NT2/D1 (cell line): ENCODE measurements around the gene OR5AU1.

ENCODE experiments used
- DNase-seq: peaks from one replicate; pipeline ENCODE4 v3.0.0-alpha.2; 2011; ENCODE audit warnings: low read depth, low spot score
- H3K27me3 ChIP-seq: 2 replicates; pipeline ENCODE4 v1.6.0; 2011; ENCODE audit warnings: mild to moderate bottlenecking; ENCODE audit not compliant: insufficient read length, insufficient read depth
- H3K36me3 ChIP-seq: 2 replicates; pipeline ENCODE4 v1.6.1; 2011; ENCODE audit warnings: mild to moderate bottlenecking, low read length, mixed read lengths; ENCODE audit not compliant: insufficient read depth, insufficient read length
- H3K4me1 ChIP-seq: 2 replicates; pipeline ENCODE4 v1.5.1; 2011; ENCODE audit not compliant: insufficient read depth, insufficient read length
- H3K4me3 ChIP-seq: 2 replicates; pipeline ENCODE4 v1.5.1; 2011; ENCODE audit warnings: low read depth; ENCODE audit not compliant: insufficient read length
- H3K9ac ChIP-seq: 2 replicates; pipeline ENCODE4 v1.6.0; 2011; ENCODE audit warnings: low read depth; ENCODE audit not compliant: insufficient read length
- H3K9me3 ChIP-seq: 2 replicates; pipeline ENCODE4 v1.5.1; 2011; ENCODE audit warnings: mild to moderate bottlenecking, low read length; ENCODE audit not compliant: insufficient read depth
- SUZ12 ChIP-seq: IDR thresholded peaks from 2 replicates; pipeline ENCODE4 v1.6.1; 2011; ENCODE audit not compliant: insufficient read length, insufficient read depth; ENCODE audit errors: extremely low read depth
- YY1 ChIP-seq: IDR thresholded peaks from 2 replicates; pipeline ENCODE4 v1.6.1; 2011; ENCODE audit not compliant: insufficient read length, insufficient read depth
- ZNF274 ChIP-seq: IDR thresholded peaks from 2 replicates; pipeline ENCODE4 v1.6.1; 2011; ENCODE audit warnings: mild to moderate bottlenecking, low read depth, low read length

Gene OR5AU1

DNA sequence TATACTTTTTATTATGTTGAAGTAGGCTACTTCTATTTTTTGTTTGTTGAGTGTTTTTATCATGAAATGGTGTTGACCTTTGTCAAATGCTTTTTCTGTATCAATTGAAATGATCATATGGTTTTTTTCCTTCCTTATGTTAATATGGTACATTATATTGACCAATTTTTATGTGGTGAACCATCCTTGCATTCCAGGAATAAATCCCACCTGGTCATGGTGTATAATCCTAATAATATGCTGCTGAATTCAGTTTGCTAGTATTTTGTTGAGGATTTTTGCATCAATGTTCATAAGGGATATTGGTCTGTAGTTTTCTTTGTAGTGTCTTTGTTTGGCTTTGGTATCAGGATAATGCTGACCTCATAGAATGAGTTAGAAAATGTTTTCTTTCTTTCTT is 10.4 kb downstream of the OR5AU1 start:
- no peaks in the 10 kb centered on the region for H3K27me3 ChIP-seq
- TF ChIP-seq SUZ12 (no peak), YY1 (no peak), ZNF274 (no peak)
- no peak for DNase-seq
- no peaks in the 10 kb centered on the region for H3K36me3 ChIP-seq
- no peak overlapping the region for H3K4me3 ChIP-seq
- H3K9ac ChIP-seq = no peak overlapping the region
- no peaks in the 10 kb centered on the region for H3K4me1 ChIP-seq
- peaks cover 10% of the 10 kb centered on the region; the same call in 1 of the 2 replicates for H3K9me3 ChIP-seq

- DNase-seq = no peak
- no peak overlapping the region for H3K9ac ChIP-seq
- no peak overlapping the region for H3K4me3 ChIP-seq
- no peaks in the 10 kb centered on the region for H3K27me3 ChIP-seq
- H3K4me1 ChIP-seq = no peaks in the 10 kb centered on the region
- TF ChIP-seq YY1 = no peak
- TF ChIP-seq SUZ12 = no peak
- TF ChIP-seq ZNF274 = no peak
- H3K9me3 ChIP-seq = peaks cover 10% of the 10 kb centered on the region; the same call in 1 of the 2 replicates
- no peaks in the 10 kb centered on the region for H3K36me3 ChIP-seq
These were observed 13.5 kb downstream of the OR5AU1 start for GRCh38 chr14:21142357-21142756.

GRCh38 chr14:21136024-21136423 is 19.8 kb downstream of the OR5AU1 start:
- Histone ChIP-seq H3K4me3 (no peak overlapping the region), H3K9ac (no peak overlapping the region), H3K27me3 (no peaks in the 10 kb centered on the region), H3K36me3 (no peaks in the 10 kb centered on the region), H3K4me1 (no peaks in the 10 kb centered on the region), H3K9me3 (no peaks in the 10 kb centered on the region)
- TF ChIP-seq SUZ12 = no peak
- no peak for TF ChIP-seq YY1
- TF ChIP-seq ZNF274 = no peak
- DNase-seq = no peak

- no peaks in the 10 kb centered on the region for H3K4me1 ChIP-seq
- no peaks in the 10 kb centered on the region for H3K36me3 ChIP-seq
- no peak for TF ChIP-seq SUZ12
- no peak for TF ChIP-seq YY1
- no peak for TF ChIP-seq ZNF274
- no peaks in the 10 kb centered on the region for H3K9me3 ChIP-seq
- H3K27me3 ChIP-seq = no peaks in the 10 kb centered on the region
- H3K9ac ChIP-seq = no peak overlapping the region
- peak; percentile 13 for DNase-seq
- H3K4me3 ChIP-seq = no peak overlapping the region
These were observed 22.0 kb downstream of the OR5AU1 start for GRCh38 chr14:21133901-21134300.

- Histone ChIP-seq H3K4me1 (no peaks in the 10 kb centered on the region), H3K9me3 (no peaks in the 10 kb centered on the region), H3K36me3 (no peaks in the 10 kb centered on the region), H3K9ac (no peak overlapping the region), H3K4me3 (no peak overlapping the region), H3K27me3 (no peaks in the 10 kb centered on the region)
- DNase-seq = no peak
- no peak for TF ChIP-seq SUZ12
- TF ChIP-seq ZNF274 = no peak
- TF ChIP-seq YY1 = no peak
These were observed 32.4 kb downstream of the OR5AU1 start for GRCh38 chr14:21123429-21123828.

DNA sequence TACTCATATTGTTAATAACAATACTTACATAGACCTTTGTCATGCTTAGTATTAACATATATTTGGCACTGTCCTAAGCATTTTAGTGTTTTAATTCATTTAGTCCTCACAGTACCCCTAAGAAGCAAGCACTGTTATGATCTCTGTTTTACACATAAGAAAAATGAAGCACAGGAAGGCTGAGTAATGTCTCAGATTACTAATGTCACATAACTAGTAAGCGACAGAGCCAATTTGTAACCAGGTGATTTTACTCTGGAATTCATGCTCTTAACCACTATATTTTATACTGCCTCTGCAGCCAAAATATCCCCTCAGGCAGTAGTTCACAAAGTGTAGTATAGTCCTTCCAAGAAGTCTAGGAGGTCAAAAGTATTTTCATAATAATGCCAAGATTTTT is 34.7 kb downstream of the OR5AU1 start:
- H3K9ac ChIP-seq = no peak overlapping the region
- DNase-seq = no peak
- no peaks in the 10 kb centered on the region for H3K4me1 ChIP-seq
- no peaks in the 10 kb centered on the region for H3K27me3 ChIP-seq
- TF ChIP-seq ZNF274 = no peak
- no peak for TF ChIP-seq SUZ12
- TF ChIP-seq YY1 = no peak
- H3K9me3 ChIP-seq = no peaks in the 10 kb centered on the region
- no peaks in the 10 kb centered on the region for H3K36me3 ChIP-seq
- H3K4me3 ChIP-seq = no peak overlapping the region

- Histone ChIP-seq H3K36me3 (no peaks in the 10 kb centered on the region), H3K9ac (no peak overlapping the region), H3K9me3 (no peaks in the 10 kb centered on the region), H3K27me3 (no peaks in the 10 kb centered on the region), H3K4me1 (no peaks in the 10 kb centered on the region), H3K4me3 (no peak overlapping the region)
- TF ChIP-seq YY1 (no peak), ZNF274 (no peak), SUZ12 (no peak)
- DNase-seq = no peak
These were observed 35.2 kb downstream of the OR5AU1 start for GRCh38 chr14:21120686-21121085.
